Measurements from ENCODE around the gene MSRB2.

Gene MSRB2

GRCh38 chr10:23157691-23158369 lies 62.5 kb downstream of the MSRB2 start:
- no peak for TF ChIP-seq EZH2phosphoT487 (IDR thresholded peaks at IDR 0.05; ENCODE audit: low read length)
- TF ChIP-seq CTCF (IDR thresholded peaks at IDR 0.05; ENCODE audit: low read length), result no peak
- TF ChIP-seq EZH2 (optimal IDR thresholded peaks at IDR 0.05; ENCODE audit: low read depth, low read length), result no peak
- peak overlapping the region; percentile 82 for H3K4me2 ChIP-seq (ENCODE audit: low read depth, low read length)
- no peaks in the 10 kb centered on the region for H3K79me2 ChIP-seq (ENCODE audit: low read length)
- H4K20me1 ChIP-seq (ENCODE audit: insufficient read depth, low read length), result no peaks in the 10 kb centered on the region
- DNase-seq, result peak; percentile 70
- no peaks in the 10 kb centered on the region for H3F3A ChIP-seq (ENCODE audit: insufficient read depth, low read length)
- H3K4me3 ChIP-seq (ENCODE audit: low read length), result peak overlapping the region; percentile 55
- H3K27me3 ChIP-seq (replicated peaks; ENCODE audit: insufficient read depth, low read length), result no peaks in the 10 kb centered on the region
- no peaks in the 10 kb centered on the region for H3K9me3 ChIP-seq (replicated peaks; ENCODE audit: insufficient read depth, low read length)
- 0 out of 2 replicates have a peak, but pooled peaks cover 9% of the 10 kb centered on the region for H3K4me1 ChIP-seq (ENCODE audit: low read length)
- H3K9me2 ChIP-seq (replicated peaks; ENCODE audit: insufficient read depth, low read length), result no peaks in the 10 kb centered on the region
- H2AFZ ChIP-seq (ENCODE audit: low read length), result peak overlapping the region; percentile 70
- no peak overlapping the region; the same call in 1 of the 2 replicates for H3K9ac ChIP-seq (ENCODE audit: low read length)
- no peaks in the 10 kb centered on the region for H3K36me3 ChIP-seq (replicated peaks; ENCODE audit: insufficient read depth, low read length)
- no peak overlapping the region for H3K27ac ChIP-seq (ENCODE audit: low read length)

- H3K36me3 ChIP-seq (replicated peaks; ENCODE audit: insufficient read depth, low read length), result no peaks in the 10 kb centered on the region
- no peak overlapping the region; the same call in 1 of the 2 replicates for H3K9ac ChIP-seq (ENCODE audit: low read length)
- H3K27me3 ChIP-seq (replicated peaks; ENCODE audit: insufficient read depth, low read length), result no peaks in the 10 kb centered on the region
- H3K4me1 ChIP-seq (ENCODE audit: low read length), result 0 out of 2 replicates have a peak, but pooled peaks cover 9% of the 10 kb centered on the region
- no peaks in the 10 kb centered on the region for H3K9me2 ChIP-seq (replicated peaks; ENCODE audit: insufficient read depth, low read length)
- no peaks in the 10 kb centered on the region for H3K9me3 ChIP-seq (replicated peaks; ENCODE audit: insufficient read depth, low read length)
- H4K20me1 ChIP-seq (ENCODE audit: insufficient read depth, low read length), result no peaks in the 10 kb centered on the region
- TF ChIP-seq EZH2phosphoT487 (IDR thresholded peaks at IDR 0.05; ENCODE audit: low read length) (no peak), EZH2 (optimal IDR thresholded peaks at IDR 0.05; ENCODE audit: low read depth, low read length) (no peak), CTCF (IDR thresholded peaks at IDR 0.05; ENCODE audit: low read length) (peak; percentile 80)
- peak overlapping the region; percentile 55 for H3K4me3 ChIP-seq (ENCODE audit: low read length)
- H2AFZ ChIP-seq (ENCODE audit: low read length), result peak overlapping the region; percentile 70
- peak overlapping the region; percentile 82 for H3K4me2 ChIP-seq (ENCODE audit: low read depth, low read length)
- peak; percentile 43 for DNase-seq
- no peaks in the 10 kb centered on the region for H3F3A ChIP-seq (ENCODE audit: insufficient read depth, low read length)
- H3K27ac ChIP-seq (ENCODE audit: low read length), result no peak overlapping the region
- H3K79me2 ChIP-seq (ENCODE audit: low read length), result no peaks in the 10 kb centered on the region
Observed at GRCh38 chr10:23158370-23158769, 63.0 kb downstream of the MSRB2 start.

- Histone ChIP-seq H3K4me3 (ENCODE audit: low read length) (no peak overlapping the region), H3F3A (ENCODE audit: insufficient read depth, low read length) (no peaks in the 10 kb centered on the region), H2AFZ (ENCODE audit: low read length) (no peak overlapping the region), H3K27me3 (replicated peaks; ENCODE audit: insufficient read depth, low read length) (no peaks in the 10 kb centered on the region), H3K27ac (ENCODE audit: low read length) (no peak overlapping the region), H3K9me3 (replicated peaks; ENCODE audit: insufficient read depth, low read length) (no peaks in the 10 kb centered on the region), H3K4me2 (ENCODE audit: low read depth, low read length) (no peak overlapping the region), H3K36me3 (replicated peaks; ENCODE audit: insufficient read depth, low read length) (no peaks in the 10 kb centered on the region), H3K9ac (ENCODE audit: low read length) (no peak overlapping the region), H3K4me1 (ENCODE audit: low read length) (no peaks in the 10 kb centered on the region), H4K20me1 (ENCODE audit: insufficient read depth, low read length) (no peaks in the 10 kb centered on the region), H3K9me2 (replicated peaks; ENCODE audit: insufficient read depth, low read length) (no peaks in the 10 kb centered on the region), H3K79me2 (ENCODE audit: low read length) (no peaks in the 10 kb centered on the region)
- DNase-seq, result no peak
- TF ChIP-seq EZH2phosphoT487 (IDR thresholded peaks at IDR 0.05; ENCODE audit: low read length) (no peak), CTCF (IDR thresholded peaks at IDR 0.05; ENCODE audit: low read length) (no peak), EZH2 (optimal IDR thresholded peaks at IDR 0.05; ENCODE audit: low read depth, low read length) (no peak)
Observed at GRCh38 chr10:23171232-23171876, 76.0 kb downstream of the MSRB2 start.

All from MM.1S (cell line).